ENCODE results near the gene HOXC4.
"Not testable (repeated sequence)": the region's sequence is repeated elsewhere in the genome, so short reads cannot be mapped to it uniquely, and the experiment has no call there.

HOXC4 gene

GRCh38 chr12:54095928-54096327, 42.3 kb downstream of the HOXC4 start:
- H3K4me3 ChIP-seq (ENCODE audit: low read depth, low read length); DNase-seq (ENCODE audit: low read depth, low spot score); CTCF ChIA-PET; POLR2A ChIA-PET: not testable (repeated sequence)

- H3K4me3 ChIP-seq (ENCODE audit: low read depth, low read length); POLR2A ChIA-PET; CTCF ChIA-PET; DNase-seq (ENCODE audit: low read depth, low spot score): not testable (repeated sequence)
These were observed 45.0 kb downstream of the HOXC4 start for GRCh38 chr12:54098644-54099043.

GRCh38 chr12:54100588-54100987, 47.0 kb downstream of the HOXC4 start:
- DNase-seq (ENCODE audit: low read depth, low spot score); CTCF ChIA-PET; POLR2A ChIA-PET; H3K4me3 ChIP-seq (ENCODE audit: low read depth, low read length): not testable (repeated sequence)

GRCh38 chr12:54102223-54102622, 48.6 kb downstream of the HOXC4 start:
- CTCF ChIA-PET; H3K4me3 ChIP-seq (ENCODE audit: low read depth, low read length); POLR2A ChIA-PET; DNase-seq (ENCODE audit: low read depth, low spot score): not testable (repeated sequence)

- POLR2A ChIA-PET; DNase-seq (ENCODE audit: low read depth, low spot score); H3K4me3 ChIP-seq (ENCODE audit: low read depth, low read length); CTCF ChIA-PET: not testable (repeated sequence)
These were observed 50.2 kb downstream of the HOXC4 start for GRCh38 chr12:54103827-54104226.

All from AG04449 (cell line).